Neural progenitor cell (in vitro differentiated cells): ENCODE data around the gene CYP3A7.

ENCODE experiments used
- CTCF ChIP-seq: fragments of 200-600 bp; sonication (generic); IDR thresholded peaks from 2 replicates; pipeline ENCODE4 v1.5.1; 2017; ENCODE audit warnings: antibody characterized with exemption, mild to moderate bottlenecking
- EZH2 ChIP-seq: fragments of 200-600 bp; sonication (generic); IDR thresholded peaks from 2 replicates; pipeline ENCODE4 v1.6.1; 2017; ENCODE audit warnings: antibody characterized with exemption, mild to moderate bottlenecking, moderate library complexity

DNA sequence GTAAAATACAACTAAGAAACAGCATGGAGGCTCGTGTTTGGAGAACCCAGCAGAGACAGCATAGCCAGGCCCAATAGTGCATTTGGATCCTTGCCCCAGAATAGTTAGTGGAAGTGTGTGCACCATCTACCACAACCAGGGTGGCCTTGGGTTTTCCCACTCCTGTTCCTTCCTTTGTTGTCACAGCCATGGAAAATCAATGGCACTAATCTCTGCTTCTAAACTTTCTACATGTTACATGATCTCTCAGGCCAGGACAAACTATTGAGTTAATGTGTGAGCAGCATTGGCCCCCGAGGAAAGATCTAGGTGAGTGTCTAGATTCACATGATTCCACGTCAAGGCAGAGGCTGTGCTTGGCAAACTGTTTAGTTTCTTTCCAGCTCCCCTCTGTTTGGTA, 2.0 kb downstream of the CYP3A7 start:
- TF ChIP-seq CTCF (no peak), EZH2 (no peak)
